Adrenal gland (tissue), 12 donors: ENCODE results near the gene FMNL2. TPM values are rescaled to one million over a fixed set of nuclear protein-coding genes. Genes with fewer than 3 reads are reported as not detected.

Experiments used
- DNase-seq, 7 donors: peaks; one replicate each; pipeline ENCODE4 v3.0.0-alpha.2; 2019 to 2020
- H3K27ac ChIP-seq, 5 donors: fragments of 200-600 bp; sonication (generic) in 4 of 5; 1 replicate in 3 of 5; 2 replicates in 2 of 5; pipeline versions ENCODE4 v1.5.1 to v1.8.0; 2016 to 2020; ENCODE audit warnings: mild to moderate bottlenecking in 1 of 5
- H3K27me3 ChIP-seq: fragments of 200-600 bp; 2 replicates; pipeline ENCODE4 v1.8.0; 2021
- H3K36me3 ChIP-seq, 2 donors: fragments of 200-600 bp; replicated peaks in 1 of 2; 1 replicate in 1 of 2; 2 replicates in 1 of 2; pipeline versions ENCODE4 v1.5.1 to v1.8.0; 2018 to 2022
- H3K4me1 ChIP-seq, 2 donors: fragments of 200-600 bp; replicated peaks in 1 of 2; 1 replicate in 1 of 2; 2 replicates in 1 of 2; pipeline versions ENCODE4 v1.5.1 to v1.8.0; 2018 to 2021
- H3K4me3 ChIP-seq, 4 donors: fragments of 200-600 bp; sonication (generic) in 3 of 4; one replicate each; pipeline ENCODE4 v1.5.1; 2016 to 2018
- H3K9me3 ChIP-seq, 3 donors: fragments of 200-600 bp; sonication (generic) in 1 of 3; replicated peaks in 1 of 3; 1 replicate in 2 of 3; 2 replicates in 1 of 3; pipeline versions ENCODE4 v1.5.1 to v1.8.0; 2016 to 2021
- CTCF ChIP-seq, 6 experiments: fragments of 450-650 bp in 4 of 6; fragments of 200-600 bp in 2 of 6; sonication (generic) in 1 of 6; IDR thresholded peaks; 1 replicate in 5 of 6; 2 replicates in 1 of 6; pipeline versions ENCODE4 v1.5.1 to v1.8.0; 2016 to 2021; ENCODE audit warnings: antibody characterized with exemption in 6 of 6, mild to moderate bottlenecking in 2 of 6, moderate library complexity in 1 of 6
- POLR2A ChIP-seq, 2 donors: fragments of 450-650 bp; IDR thresholded peaks; one replicate each; pipeline ENCODE4 v1.6.1; 2017; ENCODE audit warnings: antibody characterized with exemption in 2 of 2, mild to moderate bottlenecking in 2 of 2, moderate library complexity in 1 of 2
- WGBS, 4 donors: extraction: QIAGEN DNeasy Blood & Tissue Kit in 2 of 4; methylation state at CpG; one replicate each; pipeline versions ENCODE4 v1.1.5 to v1.1.7; 2013 to 2017; 5-methylcytosine and 5-hydroxymethylcytosine counted together
- intact Hi-C, 2 donors: fragments of 100-400 bp; cut with DNase I; formaldehyde crosslinking; loops; one replicate each; pipeline versions ENCODE4 v1.14.1 to v1.15.0; 2022 to 2023
- polyA plus RNA-seq, 3 donors: library from polyadenylated mRNA; stranded (reverse); fragments of 200-250 nt in 2 of 3; fragments of 350-450 nt in 1 of 3; fragmentation: Illumina TruSeq in 1 of 3; extraction: RNeasy Lipid Tissue Mini Kit (QIAGEN cat#74804) in 1 of 3; gene quantifications; one replicate each; pipeline ENCODE4 v1.2.3, GENCODE V29; 2013 to 2014
- total RNA-seq, 9 donors: library from RNA; depleted of rRNA in 4 of 9; stranded (reverse); fragments of >200 nt in 4 of 9; fragments of 120-200 nt in 1 of 9; fragmentation: NEBNext Ultra II Directional in 1 of 9; extraction: Animal tissue kit (Norgen Biotek cat#: 25700) in 1 of 9; gene quantifications; one replicate each; pipeline versions ENCODE4 v1.1.0 to v1.2.4, GENCODE V29; 2013 to 2023
- donor health status: healthy with polysubstance abuse.
- donor health status: Bipolar disorder and iron deficiency.
- donor health status: DM: yes; HTN: yes; CAD: no.
- donor health status: DM: no; HTN: no; CAD: no.
- donor health status: DM: no; HTN: no; CAD: no.
- donor health status: DM: yes; HTN: yes; CAD: no.

Gene FMNL2
- total and polyA plus RNA-seq, 12 donors, result 23.5 to 54.2 (median 36.7) TPM

- Histone ChIP-seq H3K27me3 (no peaks in the 10 kb centered on the region), H3K4me3 (no peak overlapping the region), H3K9me3 (no peaks in the 10 kb centered on the region), H3K4me1 (peaks cover 40 to 46% of the 10 kb centered on the region in 2 donors), H3K36me3 (no peaks in the 10 kb centered on the region), H3K27ac (no peak overlapping the region)
- no peak for DNase-seq
- 67 to 77% (median 71%) methylated on average over 5 of the region's 5 CpGs for WGBS, 4 donors
- TF ChIP-seq POLR2A (IDR thresholded peaks at IDR 0.05) (no peak), CTCF (IDR thresholded peaks at IDR 0.05) (no peak)
- intact Hi-C loops, result no loop called here
These were observed 127.8 kb downstream of the FMNL2 start for GRCh38 chr2:152462779-152463178.

- Histone ChIP-seq H3K27me3 (no peaks in the 10 kb centered on the region), H3K4me3 (no peak overlapping the region), H3K4me1 (peaks cover 43 to 52% of the 10 kb centered on the region in 2 donors), H3K27ac (peak overlapping the region in 3 of 5 donors; percentile 30 to 77 (median 38)), H3K9me3 (no peaks in the 10 kb centered on the region), H3K36me3 (no peaks in the 10 kb centered on the region)
- WGBS, 4 donors, result 83 to 91% (median 90%) methylated on average over 6 to 7 of the region's 7 CpGs
- intact Hi-C loops, result no loop called here
- DNase-seq, result no peak
- TF ChIP-seq POLR2A (IDR thresholded peaks at IDR 0.05) (no peak), CTCF (IDR thresholded peaks at IDR 0.05) (no peak)
These were observed 130.0 kb downstream of the FMNL2 start for GRCh38 chr2:152464851-152465470.

GRCh38 chr2:152465541-152465940, 130.6 kb downstream of the FMNL2 start:
- 57 to 84% (median 66%) methylated on average over 3 of the region's 3 CpGs for WGBS, 4 donors
- no peaks in the 10 kb centered on the region for H3K36me3 ChIP-seq
- intact Hi-C loops, result no loop called here
- H3K27me3 ChIP-seq, result no peaks in the 10 kb centered on the region
- H3K4me1 ChIP-seq, result peaks cover 43 to 52% of the 10 kb centered on the region in 2 donors
- TF ChIP-seq POLR2A (IDR thresholded peaks at IDR 0.05), result no peak
- no peak for TF ChIP-seq CTCF (IDR thresholded peaks at IDR 0.05)
- no peaks in the 10 kb centered on the region for H3K9me3 ChIP-seq
- peak overlapping the region; percentile 4 to 79 (median 38) for H3K27ac ChIP-seq
- DNase-seq, result no peak
- H3K4me3 ChIP-seq, result no peak overlapping the region

GRCh38 chr2:152466041-152466440, 131.1 kb downstream of the FMNL2 start:
- Histone ChIP-seq H3K9me3 (no peaks in the 10 kb centered on the region), H3K4me1 (peaks cover 43 to 52% of the 10 kb centered on the region in 2 donors), H3K4me3 (no peak overlapping the region), H3K36me3 (no peaks in the 10 kb centered on the region), H3K27me3 (no peaks in the 10 kb centered on the region), H3K27ac (peak overlapping the region; percentile 4 to 79 (median 77))
- WGBS, 4 donors, result 22 to 47% (median 41%) methylated on average over 6 of the region's 6 CpGs
- DNase-seq, result peak; percentile 75 to 90 (median 86)
- intact Hi-C loops, result no loop called here
- TF ChIP-seq CTCF (IDR thresholded peaks at IDR 0.05) (peak in 1 of 6 experiments; percentile 23), POLR2A (IDR thresholded peaks at IDR 0.05) (no peak)
